ENCODE measurements around the gene DSCAML1. TPM values are rescaled to one million over a fixed set of nuclear protein-coding genes. Genes with fewer than 3 reads are reported as not detected.

The DSCAML1 gene
- total and polyA plus RNA-seq, 2 of the 8 experiments (the other 6 are each of a cell fraction or from before 2014, with no cell fraction given) = 0.19 to 0.24 TPM

GRCh38 chr11:117794772-117795629 lies 2.0 kb downstream of the DSCAML1 start:
- H4K20me1 ChIP-seq (replicated peaks in 1 of 2; ENCODE audit: control insufficient read depth in 1 of 2, insufficient read depth in 2 of 2, low read length in 2 of 2) = peaks cover 0 to 2% of the 10 kb centered on the region in 2 experiments
- no peak overlapping the region for H2BK120ac ChIP-seq (replicated peaks; ENCODE audit: low read depth, low read length)
- no peak overlapping the region for H3K23ac ChIP-seq (ENCODE audit: insufficient read length)
- no peak overlapping the region for H4K91ac ChIP-seq (replicated peaks; ENCODE audit: insufficient read length, low read length)
- peaks cover 16% of the 10 kb centered on the region for H3K23me2 ChIP-seq (ENCODE audit: low read depth, low read length)
- no peaks in the 10 kb centered on the region for H3K79me2 ChIP-seq (ENCODE audit: control insufficient read depth in 1 of 2, insufficient read depth in 2 of 2, low read length in 2 of 2)
- 37% methylated on average over 23 of the region's 29 CpGs; no CpG with 5 or more reads in 1 of the 2 experiments for WGBS, 2 experiments (ENCODE audit: extremely low coverage in 1 of 2, insufficient coverage in 1 of 2, insufficient read length in 1 of 2, insufficient replicate concordance in 2 of 2, low coverage in 1 of 2, low lambda C conversion rate in 2 of 2, missing lambda C conversion rate in 1 of 2)
- peaks cover 0 to 13% (median 6%) of the 10 kb centered on the region in 4 experiments; a peak in 5 of 7 replicates for H3K4me1 ChIP-seq (replicated peaks in 1 of 4; ENCODE audit: control insufficient read depth in 3 of 4, insufficient read depth in 4 of 4, low read length in 3 of 4)
- CTCF ChIA-PET (ENCODE audit: partially characterized antibody) = interaction anchor here (0.7 to 5.1 kb wide), 5 partner anchors 13 to 369 kb away, joined by 3 to 30 read pairs (median 9); no protein-coding TSS in a partner anchor
- H2BK15ac ChIP-seq (ENCODE audit: low read length) = no peak overlapping the region
- POLR2A ChIA-PET (ENCODE audit: partially characterized antibody) = no interaction called here
- H3K9me3 ChIP-seq (ENCODE audit: insufficient read depth in 2 of 2, low read depth in 1 of 2, low read length in 1 of 2) = no peaks in the 10 kb centered on the region
- peak overlapping the region; percentile 79 to 100 for H3K4me2 ChIP-seq (ENCODE audit: insufficient read depth in 1 of 2, low read depth in 2 of 2, low read length in 2 of 2)
- no peak overlapping the region for H3K27ac ChIP-seq (ENCODE audit: low read depth, low read length)
- no peak overlapping the region for H4K8ac ChIP-seq (ENCODE audit: extremely low read depth, insufficient read depth, low read length)
- no peak overlapping the region for H2BK5ac ChIP-seq (ENCODE audit: low read depth, low read length)
- peaks cover 27 to 69% (median 58%) of the 10 kb centered on the region in 4 experiments for H3K27me3 ChIP-seq (replicated peaks in 1 of 4; ENCODE audit: control insufficient read depth in 3 of 4, extremely low read depth in 1 of 4, insufficient read depth in 3 of 4, low read length in 3 of 4)
- no peak overlapping the region for H2BK12ac ChIP-seq (ENCODE audit: low read depth, low read length)
- DNase-seq (ENCODE audit: low read depth in 1 of 2, low spot score in 2 of 2) (peak in 1 of 2 experiments; percentile 58), FAIRE-seq (no peak)
- no peak overlapping the region; the same call in 1 of the 2 replicates for H2AFZ ChIP-seq (ENCODE audit: low read length)
- H3K79me1 ChIP-seq (ENCODE audit: low read depth, low read length) = no peaks in the 10 kb centered on the region
- no peak overlapping the region for H3K4ac ChIP-seq (replicated peaks; ENCODE audit: insufficient read length, low read depth, low read length)
- H3K18ac ChIP-seq (ENCODE audit: extremely low read depth, low read length) = no peak overlapping the region
- H2BK20ac ChIP-seq (ENCODE audit: low read length) = no peak overlapping the region
- TF ChIP-seq TCF12 (IDR thresholded peaks at IDR 0.05; ENCODE audit: low read depth, low read length) = no peak
- peak; percentile 8 for TF ChIP-seq ASH2L (IDR thresholded peaks at IDR 0.05; ENCODE audit: low read length)
- H4K5ac ChIP-seq (ENCODE audit: insufficient read length, low read depth, low read length) = no peak overlapping the region
- no peak overlapping the region for H3K56ac ChIP-seq (replicated peaks; ENCODE audit: insufficient read length, low read depth, low read length)
- H3K9ac ChIP-seq (replicated peaks in 1 of 4; ENCODE audit: extremely low read depth in 1 of 4, low read depth in 3 of 4, low read length in 3 of 4) = no peak overlapping the region
- H2AK5ac ChIP-seq (ENCODE audit: low read depth, low read length) = no peak overlapping the region
- peak overlapping the region; percentile 23 to 72 (median 54); a peak in 5 of 8 replicates for H3K4me3 ChIP-seq (ENCODE audit: extremely low read depth in 1 of 4, insufficient read depth in 2 of 4, low read depth in 3 of 4, low read length in 4 of 4)
- H3K36me3 ChIP-seq (ENCODE audit: control insufficient read depth in 2 of 4, insufficient read depth in 4 of 4, low read length in 3 of 4) = no peaks in the 10 kb centered on the region
- no peak overlapping the region for H3K14ac ChIP-seq (ENCODE audit: insufficient read length)

Measured in H1 (cell line).